GM21528 (cell line): ENCODE results near the gene CPXM2.

ENCODE experiments used
- ATAC-seq: cut with Tn5 transposase; IDR thresholded peaks from one replicate; pipeline ENCODE4 v1.9.1; 2021; ENCODE audit warnings: mild to moderate bottlenecking, moderate library complexity; ENCODE audit not compliant: unreplicated experiment, low FRiP score

The CPXM2 gene

DNA sequence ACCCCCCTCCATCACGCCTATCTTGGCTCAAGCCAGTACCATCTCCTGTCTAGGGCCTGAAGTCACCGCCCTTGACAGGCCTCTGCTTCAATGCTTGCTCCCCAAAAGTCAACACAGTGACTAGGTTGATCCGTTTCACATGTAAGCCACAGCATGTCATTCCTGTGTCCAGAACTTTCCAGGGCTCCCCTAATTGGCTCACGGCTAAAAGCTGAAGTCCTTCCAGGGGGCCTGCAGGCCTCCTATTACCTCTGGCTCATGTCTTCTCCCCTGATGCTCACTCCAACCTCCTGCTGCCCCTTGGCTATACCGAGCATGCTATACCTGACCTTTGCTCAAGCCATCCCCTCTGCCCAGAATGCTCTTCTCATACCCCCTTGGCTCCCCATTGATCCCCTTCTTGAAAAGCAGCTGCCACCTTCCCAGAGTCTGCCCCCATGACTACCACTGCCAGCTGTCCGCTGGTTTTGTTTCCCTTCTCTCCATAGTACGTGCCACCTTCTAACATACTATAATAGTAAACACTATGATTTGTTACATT, 39.1 kb downstream of the CPXM2 start:
- no peak for ATAC-seq

DNA sequence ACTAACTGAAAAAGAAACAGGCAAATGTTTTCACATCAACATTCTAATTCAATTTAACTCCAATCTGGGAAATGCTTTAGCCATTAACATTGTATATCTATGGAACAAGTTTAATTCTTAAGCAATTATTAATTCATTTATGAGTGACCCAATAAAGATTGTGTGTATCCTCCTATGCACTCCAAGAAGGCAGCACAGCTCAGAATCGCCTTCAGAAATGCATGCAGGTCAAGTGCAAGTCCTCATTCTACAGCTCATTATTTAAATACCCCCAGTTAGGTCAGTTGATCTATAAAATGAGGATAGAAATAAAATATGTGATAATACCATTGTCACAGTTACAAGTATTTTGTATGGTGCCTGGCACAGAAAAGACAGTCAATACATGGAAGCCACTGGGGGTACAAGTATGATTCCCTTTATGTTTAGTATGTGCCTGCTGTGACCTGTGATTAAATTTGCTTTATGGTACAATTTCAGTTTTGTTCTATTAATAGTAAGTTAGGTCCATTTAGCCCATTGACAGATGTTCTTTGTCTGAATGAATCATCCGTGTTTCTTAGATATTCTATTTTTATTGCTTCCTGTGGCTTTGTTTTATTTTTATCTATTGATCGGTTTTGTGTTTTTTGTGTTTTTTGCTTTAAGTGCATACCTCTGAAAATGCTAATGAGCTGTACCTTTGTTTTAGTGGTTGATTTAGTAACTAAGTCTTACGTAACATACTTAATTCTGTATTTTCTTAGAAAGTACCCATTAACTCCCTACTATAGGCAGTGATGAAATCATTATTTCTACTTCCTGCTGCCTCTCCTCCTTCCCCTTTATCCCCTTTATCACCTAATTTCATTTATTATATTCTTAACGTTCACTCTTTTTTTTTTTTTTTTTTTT, 42.8 kb downstream of the CPXM2 start:
- ATAC-seq: peak; percentile 64

DNA sequence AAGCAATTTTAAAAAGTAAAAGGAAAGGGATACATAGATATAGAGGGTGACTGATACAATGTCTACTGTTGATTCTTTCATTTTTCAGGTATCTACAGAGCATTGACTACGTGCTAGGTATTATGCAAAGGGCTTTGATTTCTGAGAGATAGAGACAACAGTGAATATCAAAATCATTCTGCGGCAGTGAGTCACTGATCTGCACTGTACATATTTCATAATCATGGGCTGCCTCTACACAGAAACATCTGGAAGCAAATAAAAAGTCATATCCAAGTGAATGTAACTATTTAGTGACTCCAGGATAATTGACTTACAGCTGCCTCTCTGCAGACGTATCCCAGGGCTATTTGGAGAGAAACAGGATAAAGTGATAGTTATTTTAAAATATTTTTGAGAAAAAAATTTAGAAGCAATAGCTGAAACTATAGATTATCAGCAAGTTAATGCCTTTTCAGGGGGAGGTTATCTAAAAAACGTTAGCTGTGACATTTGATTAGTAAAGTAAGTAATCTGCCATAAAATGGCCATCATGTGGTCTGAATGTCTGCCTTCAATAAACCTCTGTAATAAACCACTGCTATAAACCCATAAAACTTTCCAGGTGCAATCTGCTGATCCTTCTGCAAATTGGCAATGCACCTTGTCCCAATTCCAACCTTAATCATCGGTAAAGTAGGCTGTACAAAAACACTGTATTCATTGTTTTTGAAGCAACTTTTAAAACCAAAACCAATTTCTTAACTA, 43.7 kb downstream of the CPXM2 start:
- no peak for ATAC-seq

DNA sequence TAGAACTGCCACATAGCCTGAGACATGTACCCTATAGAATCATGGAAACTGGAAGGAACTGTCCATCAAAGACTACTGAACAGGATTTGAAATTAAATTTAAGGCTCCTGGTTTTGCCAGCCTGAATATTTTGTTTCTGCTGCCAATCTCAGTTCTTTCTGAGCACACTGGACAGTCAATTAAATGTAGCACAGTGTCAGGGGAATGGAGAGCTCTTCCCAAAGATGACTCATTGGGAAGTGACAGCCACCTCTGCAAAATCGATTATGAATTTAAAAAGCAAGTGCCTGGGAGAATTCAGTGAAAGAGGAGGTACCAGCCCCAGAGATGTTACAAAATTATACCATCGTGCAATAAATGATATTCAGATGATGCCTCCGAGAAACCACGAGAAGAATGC, 47.8 kb downstream of the CPXM2 start:
- ATAC-seq: no peak

DNA sequence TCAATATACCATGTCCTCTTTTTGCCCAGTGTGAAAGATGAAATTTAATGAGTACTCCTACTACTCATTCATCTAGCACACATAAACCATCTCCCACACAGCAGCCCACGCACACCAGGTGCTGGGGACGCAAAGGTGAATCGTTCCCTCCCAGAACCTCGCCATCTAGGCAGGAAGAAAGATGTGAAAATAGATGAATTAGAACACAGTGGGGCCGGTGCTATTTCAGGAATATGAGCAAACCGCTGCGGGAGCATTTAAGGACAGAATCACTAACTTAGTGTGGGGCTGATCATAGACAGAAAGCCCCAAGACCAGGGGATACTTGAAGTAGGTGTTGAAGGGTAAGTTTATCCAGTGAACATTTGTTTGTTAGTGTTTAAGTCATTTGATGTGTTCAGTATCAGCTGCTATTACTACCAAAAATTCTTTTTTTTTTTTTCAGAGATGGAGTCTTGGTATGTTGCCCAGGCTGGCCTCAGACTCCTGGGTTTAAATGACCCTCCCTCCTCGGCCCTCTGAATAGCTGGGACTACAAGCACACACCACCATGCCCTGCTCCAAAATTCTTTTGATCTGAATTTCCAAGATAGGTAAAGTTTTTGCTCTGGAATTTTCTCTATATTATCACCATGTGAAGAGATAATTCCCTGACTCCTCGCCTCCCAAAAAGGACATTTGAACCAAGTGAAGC, 48.8 kb downstream of the CPXM2 start:
- ATAC-seq: no peak

DNA sequence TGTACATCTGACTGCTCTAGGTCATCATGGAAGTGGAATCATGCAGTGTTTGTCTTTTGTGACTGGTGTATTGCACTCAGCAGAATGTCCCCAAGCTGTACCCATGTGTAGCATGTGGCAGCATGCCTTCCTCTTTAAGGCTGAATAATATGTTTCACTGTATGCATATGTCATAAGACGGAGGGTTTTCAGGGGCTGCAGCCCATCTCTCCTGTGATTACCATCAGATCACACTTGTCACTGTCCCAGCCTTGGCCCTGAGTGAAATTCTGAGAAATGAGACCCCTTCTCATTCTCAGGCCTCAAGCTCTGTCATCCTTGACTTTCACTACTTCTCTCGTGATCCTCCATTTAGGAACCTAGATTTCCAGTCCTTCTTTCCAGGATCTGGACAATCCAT, 50.0 kb downstream of the CPXM2 start:
- ATAC-seq: no peak

DNA sequence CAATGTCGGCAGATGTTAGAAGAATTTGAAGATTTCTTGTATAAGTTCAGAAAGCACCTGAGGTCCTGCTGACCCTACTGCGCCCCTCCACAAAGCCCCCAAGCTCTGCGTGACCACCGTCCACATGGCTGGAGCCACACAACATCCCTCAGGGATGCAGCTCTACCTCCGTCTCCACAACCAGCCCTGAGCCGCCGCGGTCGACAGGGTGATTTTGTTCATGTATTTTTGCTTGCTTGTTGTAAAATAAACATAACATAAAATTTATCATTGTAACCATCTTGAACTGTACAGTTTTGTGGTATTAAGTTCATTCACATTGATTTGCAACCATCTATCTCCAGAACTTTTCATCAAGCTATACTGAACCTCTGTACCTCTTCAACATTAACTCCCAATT, 50.5 kb downstream of the CPXM2 start:
- ATAC-seq: no peak

DNA sequence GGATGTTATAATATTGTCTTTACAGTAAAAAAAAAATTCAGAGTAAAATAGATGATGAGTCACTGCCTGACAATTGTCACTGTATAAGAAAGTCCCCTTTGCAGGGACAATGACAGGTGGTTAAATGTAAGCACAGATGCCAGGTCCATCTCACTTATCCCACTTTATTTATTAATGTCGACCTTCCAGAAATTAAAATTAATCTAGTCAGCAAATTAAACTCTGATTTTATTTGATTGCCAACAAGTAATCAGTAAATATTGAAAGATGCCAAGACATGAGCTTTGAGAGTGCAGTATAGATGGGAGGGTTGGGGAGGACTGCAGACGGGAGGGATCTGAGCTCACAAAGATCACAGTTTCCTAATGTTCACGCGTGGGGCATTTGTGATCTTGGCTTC, 50.9 kb downstream of the CPXM2 start:
- no peak for ATAC-seq

DNA sequence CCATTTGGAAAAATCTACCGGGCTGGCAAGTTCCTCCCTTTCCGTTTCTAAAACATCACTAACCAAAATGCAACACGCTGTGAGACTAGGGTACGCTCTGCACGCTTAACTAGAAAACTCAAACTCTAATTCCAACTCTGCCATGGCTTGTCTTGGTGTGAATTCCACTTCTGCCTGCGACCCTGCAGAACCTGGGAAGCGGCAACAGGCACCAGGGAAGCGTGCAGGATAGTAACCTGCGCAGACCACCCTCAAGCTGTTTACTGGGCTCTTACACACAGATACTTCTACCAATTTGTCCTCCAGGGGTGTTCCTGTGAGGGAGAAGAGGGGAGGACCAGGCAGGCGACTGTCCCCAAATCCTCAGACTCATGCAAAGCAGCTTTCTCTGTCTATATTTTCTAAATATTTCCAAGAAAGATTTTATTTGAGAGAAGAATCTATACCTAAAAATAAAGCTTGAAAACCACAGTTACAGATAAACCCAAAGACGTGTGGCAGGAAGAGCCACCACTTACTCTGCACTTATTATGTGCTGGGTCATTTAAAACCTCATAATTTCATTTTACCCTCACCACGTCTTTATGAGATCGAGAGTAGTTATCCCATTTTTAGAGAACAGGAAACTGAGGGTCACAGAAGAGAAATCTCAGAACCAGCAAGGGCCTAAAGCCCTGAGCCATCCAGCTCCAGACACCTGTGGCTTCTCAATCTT, 52.9 kb downstream of the CPXM2 start:
- no peak for ATAC-seq

DNA sequence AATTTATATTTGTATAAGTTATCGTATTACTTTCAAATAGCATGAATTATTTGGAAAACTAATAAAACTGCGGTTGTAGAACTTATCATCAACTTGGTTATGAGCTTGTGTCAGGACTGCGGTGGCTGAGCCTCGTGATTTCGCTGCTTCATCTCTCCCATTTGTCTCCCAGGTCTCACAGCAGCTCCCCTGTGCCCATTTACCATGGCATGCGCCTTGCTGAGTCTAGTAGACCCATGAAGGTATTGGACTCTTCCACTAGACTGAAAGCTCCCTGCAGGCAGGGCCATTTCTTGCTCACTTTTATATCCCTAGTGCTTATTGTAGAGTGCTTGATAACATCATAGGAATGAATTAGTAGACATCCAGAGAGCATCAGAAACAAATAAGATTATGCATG, 53.9 kb downstream of the CPXM2 start:
- no peak for ATAC-seq

DNA sequence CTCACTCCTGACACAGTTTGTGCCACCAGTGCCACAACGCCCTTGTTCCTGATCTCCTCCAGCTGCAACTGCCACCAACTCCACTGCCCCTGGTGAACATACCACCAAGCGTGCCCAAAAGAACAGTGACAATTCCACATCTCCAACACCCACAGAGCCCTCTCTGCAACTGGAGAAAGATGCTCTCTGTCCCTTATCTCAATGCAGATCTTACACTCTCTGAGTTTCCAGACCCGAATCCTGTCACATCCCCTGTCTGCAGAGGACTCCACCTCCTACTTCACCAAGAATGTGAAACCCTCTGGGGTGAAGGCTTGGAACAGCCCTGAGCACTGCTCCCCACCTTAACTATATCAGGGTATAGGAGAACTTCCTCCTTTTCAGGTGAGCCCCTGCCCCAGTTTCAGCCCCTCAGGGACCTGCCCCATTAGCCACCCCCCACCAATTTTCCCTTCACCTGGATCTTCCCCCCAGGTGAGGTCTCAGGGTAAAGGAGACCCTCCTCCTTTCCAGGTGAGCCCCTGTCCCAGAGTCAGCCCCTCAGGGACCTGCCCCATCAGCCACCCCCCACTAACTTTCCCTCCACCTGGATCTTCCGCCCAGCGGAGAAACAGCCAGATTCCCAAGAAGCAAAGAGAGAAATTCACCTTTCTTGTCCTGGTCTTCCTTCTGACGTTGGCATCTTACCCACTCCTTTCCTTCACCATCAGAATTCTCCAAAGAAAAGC, 55.0 kb downstream of the CPXM2 start:
- no peak for ATAC-seq

DNA sequence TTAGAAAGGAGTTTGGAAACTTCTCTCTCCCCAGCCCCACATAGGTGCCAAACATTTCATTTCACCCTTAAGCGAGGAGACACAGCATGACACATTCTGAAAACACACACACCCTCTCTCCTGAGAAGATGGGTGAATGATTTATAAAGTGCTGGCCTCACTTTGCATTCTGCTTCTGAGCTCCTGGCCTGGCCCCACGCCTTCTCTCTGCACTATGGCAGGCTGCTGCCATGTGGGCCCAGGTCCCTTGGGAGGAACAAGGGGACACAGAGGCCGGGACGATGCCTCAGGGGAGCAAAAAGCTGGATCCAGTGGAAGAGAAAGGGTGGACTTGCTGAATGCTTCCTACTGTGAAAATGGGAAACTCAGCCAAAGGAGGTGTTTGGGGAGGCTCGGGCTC, 56.0 kb downstream of the CPXM2 start:
- peak; percentile 93 for ATAC-seq

DNA sequence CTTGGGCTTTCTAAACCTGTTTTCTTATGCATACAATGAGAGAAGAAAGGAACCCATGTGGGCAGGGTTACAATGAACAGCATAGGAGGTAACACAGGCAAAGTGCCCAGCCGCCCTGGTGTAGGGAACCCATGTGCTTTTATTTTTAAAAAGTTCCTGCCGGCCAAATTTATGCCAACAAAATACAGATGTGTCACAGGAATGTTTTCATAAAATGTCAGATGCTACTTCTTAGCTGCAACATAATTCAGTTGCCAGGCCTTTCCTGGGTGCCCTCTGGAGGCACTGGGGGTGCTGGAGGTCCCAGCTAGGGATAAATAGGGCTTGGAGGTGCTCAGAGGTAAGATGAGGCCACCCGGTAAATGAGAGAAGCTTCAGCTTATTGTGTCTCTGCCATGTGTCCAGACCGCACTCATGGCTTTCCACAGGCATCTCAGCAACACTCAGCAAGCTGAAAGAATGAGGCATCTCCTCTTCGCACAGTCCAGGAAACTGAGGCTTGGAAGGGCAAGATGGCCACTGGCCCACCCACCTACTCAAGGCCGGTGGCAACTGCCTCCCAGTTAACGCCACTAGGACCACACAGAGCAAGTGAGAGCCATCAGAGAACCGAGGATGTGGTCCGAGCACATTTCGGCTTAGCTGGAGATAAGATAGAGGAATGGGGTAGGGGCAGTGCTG, 58.3 kb downstream of the CPXM2 start:
- ATAC-seq: no peak

DNA sequence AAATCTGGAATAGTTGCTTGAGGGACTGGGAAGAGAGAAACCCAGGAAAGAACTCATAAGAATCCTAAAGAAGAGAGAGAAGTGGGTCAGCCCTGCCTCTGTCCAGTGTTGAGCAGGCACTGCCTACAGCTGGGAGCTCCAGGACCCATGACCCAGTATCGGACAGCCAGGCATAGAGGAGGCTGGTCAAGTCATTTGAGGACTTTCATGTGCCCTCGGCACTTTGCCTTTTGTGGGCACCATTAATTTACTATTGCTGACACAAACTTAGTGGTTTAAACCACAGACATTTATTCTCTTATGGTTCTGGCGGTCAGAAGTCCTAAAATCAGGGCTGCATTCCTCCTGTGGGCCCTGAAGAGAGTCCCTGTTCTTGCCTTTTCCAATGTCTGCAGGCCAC, 60.3 kb downstream of the CPXM2 start:
- no peak for ATAC-seq

DNA sequence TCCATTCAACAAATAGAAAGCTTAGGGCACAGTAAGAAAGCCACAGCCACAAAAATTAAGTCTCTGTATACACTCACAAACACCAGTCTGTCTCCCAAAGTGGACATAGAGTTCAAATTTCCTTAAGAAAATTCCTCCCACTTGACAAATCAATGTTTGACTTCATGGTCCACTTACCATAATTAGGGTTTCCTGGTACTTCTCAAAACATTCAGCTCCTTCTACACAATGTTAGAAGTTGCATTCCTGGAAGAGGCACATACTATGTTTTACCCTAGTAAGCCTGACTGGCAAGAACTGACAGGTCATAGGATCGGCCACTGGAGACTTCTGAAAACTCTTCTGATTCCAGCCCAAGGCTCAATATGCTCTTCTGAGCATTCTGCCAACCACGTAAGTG, 70.5 kb downstream of the CPXM2 start:
- ATAC-seq: no peak

DNA sequence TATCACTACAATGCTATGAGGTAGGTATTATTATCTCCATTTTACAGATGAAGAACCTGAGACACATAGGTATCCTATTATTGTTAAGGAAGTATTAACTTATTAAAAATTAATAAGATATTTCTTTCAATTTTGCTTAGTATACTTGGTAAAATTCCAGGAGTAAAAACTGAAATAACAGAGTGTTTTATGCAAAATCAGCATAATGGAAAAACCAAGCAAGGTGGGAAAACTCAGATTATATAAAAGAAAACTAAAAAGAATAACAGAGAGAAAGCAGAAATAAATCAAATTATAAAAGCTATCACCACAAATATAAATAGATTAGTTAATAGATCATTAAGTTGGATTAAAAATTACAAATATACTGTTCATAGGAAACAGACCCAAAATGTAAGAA, 82.0 kb downstream of the CPXM2 start:
- ATAC-seq: no peak

DNA sequence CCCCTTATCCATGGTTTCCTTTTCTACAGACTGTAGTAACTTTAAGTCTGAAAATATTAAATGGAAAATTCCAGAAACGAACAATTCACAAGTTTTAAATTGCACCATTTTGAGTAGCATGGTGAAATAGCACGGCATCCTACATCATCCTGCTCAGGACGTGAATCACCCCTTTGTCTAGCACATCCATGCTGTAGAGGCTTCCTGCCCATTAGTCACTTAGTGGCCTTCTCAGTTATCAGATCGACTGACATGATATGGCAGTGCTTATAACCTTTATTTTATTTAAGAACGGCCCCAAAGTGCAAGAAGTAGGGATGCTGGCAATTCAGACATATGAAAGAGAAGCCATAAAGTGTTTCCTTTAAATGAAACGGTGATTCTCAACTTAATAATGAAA, 82.7 kb downstream of the CPXM2 start:
- ATAC-seq: no peak

DNA sequence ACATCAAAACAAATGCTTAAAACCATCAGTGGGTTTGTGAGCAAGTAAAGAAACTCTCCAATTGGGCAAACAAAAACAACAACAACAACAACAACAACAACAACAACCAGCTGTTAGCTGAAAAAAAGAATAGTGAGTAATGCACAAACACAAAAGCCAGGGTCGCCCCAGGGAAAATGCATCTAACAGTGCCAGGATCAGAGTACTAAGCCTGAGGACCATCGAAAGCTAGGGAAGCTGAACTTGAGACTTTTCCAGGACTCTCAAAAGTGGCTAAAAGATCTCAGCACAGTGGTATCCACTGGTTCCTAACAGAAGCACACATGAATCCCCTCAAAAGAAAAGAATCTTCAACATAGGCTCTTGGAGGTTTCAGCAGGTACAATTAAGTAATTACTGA, 83.3 kb downstream of the CPXM2 start:
- no peak for ATAC-seq

DNA sequence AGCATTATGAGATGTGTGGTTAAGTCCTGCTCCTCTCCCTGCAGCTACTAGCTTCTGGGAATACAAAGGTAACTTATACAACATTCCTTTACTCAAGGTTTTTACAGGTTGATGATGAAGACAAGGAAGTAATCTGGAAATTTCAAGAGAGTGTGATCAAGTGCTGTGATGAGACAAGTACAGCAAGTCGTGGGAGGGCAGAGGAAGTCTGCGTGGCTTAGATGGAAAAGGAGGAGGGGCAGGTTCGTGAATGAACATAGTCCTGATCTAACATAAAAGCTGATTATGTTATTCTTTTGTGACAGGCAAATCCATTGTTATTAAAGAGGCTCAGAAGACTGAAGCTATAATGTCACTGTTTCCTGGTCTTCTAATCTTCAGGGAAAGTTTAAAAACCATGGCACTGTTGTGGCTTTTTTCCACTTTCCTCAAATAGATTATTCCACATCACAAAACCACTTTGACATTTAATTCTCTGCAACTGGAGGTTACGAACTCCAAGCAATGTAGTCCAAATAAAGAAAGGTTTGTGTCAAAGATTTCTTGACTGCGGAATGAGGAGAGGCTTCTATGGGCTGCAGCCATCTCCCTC, 84.1 kb downstream of the CPXM2 start:
- no peak for ATAC-seq
